ENCODE results near the gene SHCBP1L.

DNA sequence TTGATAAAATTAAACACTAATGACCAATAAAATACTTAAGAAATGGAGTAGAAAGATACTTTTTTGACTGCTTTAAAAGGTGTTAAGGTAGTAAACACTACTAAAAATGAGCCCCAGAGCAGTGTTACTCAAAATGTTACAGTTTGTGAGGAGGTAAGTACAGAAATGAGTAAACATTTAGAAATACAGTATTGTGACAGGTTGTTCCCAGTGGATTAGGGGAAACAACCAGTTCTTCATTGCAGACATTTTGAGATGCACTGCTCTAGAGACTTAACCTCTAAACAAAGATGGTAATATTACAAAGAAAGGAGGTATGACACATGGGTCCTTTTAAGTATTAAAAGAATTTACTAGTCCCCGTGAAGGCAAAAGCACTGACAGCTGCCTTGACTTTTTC, 101.1 kb downstream of the SHCBP1L start:
- TF ChIP-seq, protein P1, sequence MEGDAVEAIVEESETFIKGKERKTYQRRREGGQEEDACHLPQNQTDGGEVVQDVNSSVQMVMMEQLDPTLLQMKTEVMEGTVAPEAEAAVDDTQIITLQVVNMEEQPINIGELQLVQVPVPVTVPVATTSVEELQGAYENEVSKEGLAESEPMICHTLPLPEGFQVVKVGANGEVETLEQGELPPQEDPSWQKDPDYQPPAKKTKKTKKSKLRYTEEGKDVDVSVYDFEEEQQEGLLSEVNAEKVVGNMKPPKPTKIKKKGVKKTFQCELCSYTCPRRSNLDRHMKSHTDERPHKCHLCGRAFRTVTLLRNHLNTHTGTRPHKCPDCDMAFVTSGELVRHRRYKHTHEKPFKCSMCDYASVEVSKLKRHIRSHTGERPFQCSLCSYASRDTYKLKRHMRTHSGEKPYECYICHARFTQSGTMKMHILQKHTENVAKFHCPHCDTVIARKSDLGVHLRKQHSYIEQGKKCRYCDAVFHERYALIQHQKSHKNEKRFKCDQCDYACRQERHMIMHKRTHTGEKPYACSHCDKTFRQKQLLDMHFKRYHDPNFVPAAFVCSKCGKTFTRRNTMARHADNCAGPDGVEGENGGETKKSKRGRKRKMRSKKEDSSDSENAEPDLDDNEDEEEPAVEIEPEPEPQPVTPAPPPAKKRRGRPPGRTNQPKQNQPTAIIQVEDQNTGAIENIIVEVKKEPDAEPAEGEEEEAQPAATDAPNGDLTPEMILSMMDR (IDR thresholded peaks at IDR 0.05) = no peak
- no peak for TF ChIP-seq POLR2A (IDR thresholded peaks at IDR 0.05)
